ENCODE measurements around the gene SPDEF. TPM values are rescaled to one million over a fixed set of nuclear protein-coding genes. Genes with fewer than 3 reads are reported as not detected.

The SPDEF gene
- total and polyA plus RNA-seq, 11 donors: 0.12 to 0.46 (median 0.23) TPM; not detected in 2

DNA sequence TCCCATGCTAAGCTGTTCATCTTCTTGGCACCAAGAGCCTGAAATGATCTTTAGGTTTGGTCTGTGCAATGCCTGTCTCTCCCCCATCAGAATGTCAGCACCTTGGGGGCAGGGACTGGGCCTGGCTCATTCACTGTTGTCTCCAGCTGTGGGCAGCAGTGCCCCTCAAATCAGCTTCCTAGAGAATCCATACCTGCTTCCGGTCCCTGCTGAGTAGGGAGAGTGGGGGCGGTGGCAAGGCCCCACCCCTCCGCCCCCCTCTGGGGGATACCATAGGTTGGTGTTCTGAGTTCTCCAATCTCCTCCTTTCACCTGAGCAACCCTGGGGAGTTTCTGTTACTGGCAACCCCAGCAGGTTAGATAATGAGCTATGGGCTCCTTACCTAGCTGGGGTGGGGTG lies 19.2 kb upstream of the SPDEF start:
- H3K36me3 ChIP-seq: no peaks in the 10 kb centered on the region
- H3K9me3 ChIP-seq: no peaks in the 10 kb centered on the region
- 58 to 74% (median 65%) methylated on average over 2 to 3 of the region's 3 CpGs for WGBS, 4 donors
- TF ChIP-seq POLR2A (IDR thresholded peaks at IDR 0.05): no peak
- ATAC-seq: peak in 1 of 4 donors; percentile 9
- peaks cover 0 to 3% (median 0%) of the 10 kb centered on the region in 9 donors for H3K27me3 ChIP-seq
- intact Hi-C loops (cut with DNase I): no loop called here
- H3K4me3 ChIP-seq: no peak overlapping the region
- H3K4me1 ChIP-seq: no peaks in the 10 kb centered on the region
- no peak overlapping the region for H3K27ac ChIP-seq
- no peak for DNase-seq

DNA sequence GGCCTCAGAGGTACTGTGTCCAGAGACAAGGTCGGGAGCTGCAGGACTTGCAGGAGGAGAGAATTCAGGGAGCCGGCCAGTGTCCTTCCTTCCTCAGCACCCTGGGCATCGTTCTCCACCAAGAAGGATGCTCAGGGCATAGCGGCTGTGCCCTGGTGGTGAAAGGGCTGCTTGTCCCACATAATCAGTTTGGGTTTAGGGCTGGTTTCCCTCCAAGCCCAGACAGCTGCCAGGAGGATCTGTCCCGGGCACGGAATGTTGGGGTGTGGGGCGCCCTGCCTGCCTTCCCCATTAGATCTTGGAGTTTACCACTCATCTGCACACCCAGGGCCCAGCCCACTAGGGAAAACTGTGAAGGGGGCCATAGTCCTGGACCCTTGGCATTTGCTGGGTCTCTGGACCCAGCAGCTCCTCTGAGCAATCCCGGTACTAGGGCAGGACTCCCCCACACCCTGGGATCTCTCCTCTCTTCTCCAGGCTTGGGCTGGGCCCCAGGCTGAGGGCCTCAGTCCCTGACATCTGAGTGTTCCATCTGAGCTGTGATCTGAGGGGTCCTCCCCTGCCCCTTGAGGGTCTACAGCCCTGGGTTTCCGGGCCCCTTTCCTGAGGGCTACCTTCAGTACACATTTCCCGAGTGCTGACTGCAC lies 18.6 kb upstream of the SPDEF start:
- H3K36me3 ChIP-seq: no peaks in the 10 kb centered on the region
- peaks cover 0 to 9% (median 0%) of the 10 kb centered on the region in 9 donors for H3K27me3 ChIP-seq
- H3K4me3 ChIP-seq: no peak overlapping the region
- WGBS, 4 donors: 68 to 80% (median 78%) methylated on average over 8 to 10 of the region's 10 CpGs
- intact Hi-C loops (cut with DNase I): no loop called here
- ATAC-seq: peak in 1 of 4 donors; percentile 18
- no peak for TF ChIP-seq POLR2A (IDR thresholded peaks at IDR 0.05)
- TF ChIP-seq, protein P1, sequence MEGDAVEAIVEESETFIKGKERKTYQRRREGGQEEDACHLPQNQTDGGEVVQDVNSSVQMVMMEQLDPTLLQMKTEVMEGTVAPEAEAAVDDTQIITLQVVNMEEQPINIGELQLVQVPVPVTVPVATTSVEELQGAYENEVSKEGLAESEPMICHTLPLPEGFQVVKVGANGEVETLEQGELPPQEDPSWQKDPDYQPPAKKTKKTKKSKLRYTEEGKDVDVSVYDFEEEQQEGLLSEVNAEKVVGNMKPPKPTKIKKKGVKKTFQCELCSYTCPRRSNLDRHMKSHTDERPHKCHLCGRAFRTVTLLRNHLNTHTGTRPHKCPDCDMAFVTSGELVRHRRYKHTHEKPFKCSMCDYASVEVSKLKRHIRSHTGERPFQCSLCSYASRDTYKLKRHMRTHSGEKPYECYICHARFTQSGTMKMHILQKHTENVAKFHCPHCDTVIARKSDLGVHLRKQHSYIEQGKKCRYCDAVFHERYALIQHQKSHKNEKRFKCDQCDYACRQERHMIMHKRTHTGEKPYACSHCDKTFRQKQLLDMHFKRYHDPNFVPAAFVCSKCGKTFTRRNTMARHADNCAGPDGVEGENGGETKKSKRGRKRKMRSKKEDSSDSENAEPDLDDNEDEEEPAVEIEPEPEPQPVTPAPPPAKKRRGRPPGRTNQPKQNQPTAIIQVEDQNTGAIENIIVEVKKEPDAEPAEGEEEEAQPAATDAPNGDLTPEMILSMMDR (IDR thresholded peaks at IDR 0.05): no peak
- DNase-seq: peak in 1 of 5 donors; percentile 28
- no peak overlapping the region for H3K27ac ChIP-seq
- H3K4me1 ChIP-seq: no peaks in the 10 kb centered on the region
- no peaks in the 10 kb centered on the region for H3K9me3 ChIP-seq

DNA sequence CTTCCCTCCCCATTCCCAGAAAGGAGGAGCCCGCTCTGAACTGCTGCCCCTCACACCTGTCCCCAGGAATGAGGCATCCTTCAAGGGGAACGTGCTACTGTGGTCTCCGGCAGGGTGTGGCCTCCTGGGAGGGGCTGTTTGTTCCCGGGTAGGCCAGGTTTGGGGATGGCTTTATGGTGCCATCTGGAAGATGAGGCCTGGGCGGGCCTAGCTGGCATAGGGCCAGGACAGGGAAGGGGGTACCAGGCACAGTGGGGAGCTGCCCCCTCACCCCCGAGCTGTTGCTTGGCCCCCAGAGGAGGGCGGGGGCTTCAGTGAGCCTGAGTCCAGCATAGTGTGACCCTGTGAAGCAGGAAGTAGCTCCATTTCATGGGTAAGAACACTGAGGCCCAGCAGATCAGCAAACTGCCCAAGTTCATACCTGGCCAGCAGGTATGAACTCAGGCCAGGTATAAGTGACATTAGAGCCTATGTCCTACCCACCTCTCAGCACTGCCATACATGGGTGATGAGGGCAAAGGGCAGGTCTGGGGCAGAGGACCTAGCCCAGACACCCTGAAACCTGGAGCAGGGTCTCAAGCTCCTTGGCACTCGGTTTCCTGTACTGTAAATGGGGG lies 17.5 kb upstream of the SPDEF start:
- DNase-seq: peak in 1 of 5 donors; percentile 48
- intact Hi-C loops (cut with DNase I): no loop called here
- ATAC-seq: no peak
- Histone ChIP-seq H3K4me1 (no peaks in the 10 kb centered on the region), H3K27me3 (peaks cover 0 to 20% (median 0%) of the 10 kb centered on the region in 9 donors), H3K27ac (no peak overlapping the region), H3K9me3 (no peaks in the 10 kb centered on the region), H3K36me3 (no peaks in the 10 kb centered on the region), H3K4me3 (no peak overlapping the region)
- WGBS, 4 donors: 76 to 94% (median 79%) methylated on average over 4 to 8 of the region's 8 CpGs
- no peak for TF ChIP-seq POLR2A (IDR thresholded peaks at IDR 0.05)
- TF ChIP-seq, protein P1 (IDR thresholded peaks at IDR 0.05): no peak

DNA sequence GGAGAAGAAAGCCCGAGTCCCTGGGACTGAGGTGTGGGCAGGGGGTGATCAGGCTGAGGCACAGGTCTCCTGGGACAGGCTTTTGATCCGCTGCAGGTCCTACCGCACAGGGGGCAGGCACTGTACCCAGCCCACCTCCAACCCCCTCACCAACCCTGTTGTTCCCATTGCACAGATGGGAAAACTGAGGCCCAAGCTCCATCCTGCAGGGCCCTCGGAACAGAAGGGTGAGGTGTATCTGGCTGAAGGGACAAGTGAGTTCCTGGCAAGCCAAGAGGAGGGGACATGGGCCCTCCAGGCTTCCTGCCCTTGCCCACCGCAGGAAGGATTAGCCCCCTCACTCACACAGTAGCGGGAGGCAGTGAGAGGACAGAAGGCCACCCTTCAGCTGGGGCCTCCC lies 16.5 kb upstream of the SPDEF start:
- no peaks in the 10 kb centered on the region for H3K9me3 ChIP-seq
- DNase-seq (peak in 1 of 5 donors; percentile 28), ATAC-seq (no peak)
- no peaks in the 10 kb centered on the region for H3K36me3 ChIP-seq
- H3K4me1 ChIP-seq: no peaks in the 10 kb centered on the region
- no peak for TF ChIP-seq POLR2A (IDR thresholded peaks at IDR 0.05)
- TF ChIP-seq, protein P1 (IDR thresholded peaks at IDR 0.05): no peak
- WGBS, 4 donors: 80 to 97% (median 87%) methylated on average over 4 to 6 of the region's 6 CpGs
- intact Hi-C loops (cut with DNase I): no loop called here
- H3K4me3 ChIP-seq: no peak overlapping the region
- no peak overlapping the region for H3K27ac ChIP-seq
- peaks cover 0 to 26% (median 0%) of the 10 kb centered on the region in 9 donors for H3K27me3 ChIP-seq

Measured in heart left ventricle (tissue), 16 donors.